Measurements from ENCODE around the gene SRPX. TPM values are rescaled to one million over a fixed set of nuclear protein-coding genes. Genes with fewer than 3 reads are reported as not detected.

Gene SRPX
- total and polyA plus RNA-seq, 10 of the 15 experiments (the other 5 are each of a cell fraction or from before 2014, with no cell fraction given), result 0.05 to 0.79 (median 0.23) TPM; not detected in 1

DNA sequence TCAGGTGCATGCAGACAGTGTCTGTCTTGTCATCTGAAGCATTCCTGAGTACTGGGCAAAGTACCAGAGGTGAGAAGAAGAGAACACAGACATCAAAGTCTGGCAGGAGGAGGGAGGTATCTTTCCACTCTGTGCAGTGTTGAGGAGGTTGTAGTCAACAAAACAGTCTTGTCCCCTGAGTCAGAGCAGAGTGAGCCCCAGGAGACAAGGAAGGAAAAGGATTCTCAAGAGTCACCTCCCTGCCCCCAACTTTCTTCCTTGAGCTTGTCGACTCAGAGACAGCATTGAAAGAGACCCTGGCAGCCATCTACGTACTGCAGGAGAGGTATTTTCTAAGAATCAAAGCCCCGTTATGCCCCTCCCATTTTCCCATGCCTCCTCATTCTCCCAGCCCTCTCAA is 4.4 kb upstream of the SRPX start (continued):
- TF ChIP-seq BCL11A (IDR thresholded peaks at IDR 0.05; ENCODE audit: low read depth, low read length), result no peak
- no peak for TF ChIP-seq MEF2A (IDR thresholded peaks at IDR 0.05; ENCODE audit: insufficient read depth, low read depth, low read length)
- TF ChIP-seq, protein P1, sequence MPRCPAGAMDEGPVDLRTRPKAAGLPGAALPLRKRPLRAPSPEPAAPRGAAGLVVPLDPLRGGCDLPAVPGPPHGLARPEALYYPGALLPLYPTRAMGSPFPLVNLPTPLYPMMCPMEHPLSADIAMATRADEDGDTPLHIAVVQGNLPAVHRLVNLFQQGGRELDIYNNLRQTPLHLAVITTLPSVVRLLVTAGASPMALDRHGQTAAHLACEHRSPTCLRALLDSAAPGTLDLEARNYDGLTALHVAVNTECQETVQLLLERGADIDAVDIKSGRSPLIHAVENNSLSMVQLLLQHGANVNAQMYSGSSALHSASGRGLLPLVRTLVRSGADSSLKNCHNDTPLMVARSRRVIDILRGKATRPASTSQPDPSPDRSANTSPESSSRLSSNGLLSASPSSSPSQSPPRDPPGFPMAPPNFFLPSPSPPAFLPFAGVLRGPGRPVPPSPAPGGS (IDR thresholded peaks at IDR 0.05; ENCODE audit: borderline replicate concordance, insufficient read depth, low read depth, low read length, poor library complexity, severe bottlenecking), result no peak
- TF ChIP-seq ZZZ3 (IDR thresholded peaks at IDR 0.05; ENCODE audit: control insufficient read depth, insufficient read length, low read depth), result no peak
- no peak for TF ChIP-seq TCF12 (IDR thresholded peaks at IDR 0.05; ENCODE audit: low read depth, low read length)
- TF ChIP-seq, protein P2, sequence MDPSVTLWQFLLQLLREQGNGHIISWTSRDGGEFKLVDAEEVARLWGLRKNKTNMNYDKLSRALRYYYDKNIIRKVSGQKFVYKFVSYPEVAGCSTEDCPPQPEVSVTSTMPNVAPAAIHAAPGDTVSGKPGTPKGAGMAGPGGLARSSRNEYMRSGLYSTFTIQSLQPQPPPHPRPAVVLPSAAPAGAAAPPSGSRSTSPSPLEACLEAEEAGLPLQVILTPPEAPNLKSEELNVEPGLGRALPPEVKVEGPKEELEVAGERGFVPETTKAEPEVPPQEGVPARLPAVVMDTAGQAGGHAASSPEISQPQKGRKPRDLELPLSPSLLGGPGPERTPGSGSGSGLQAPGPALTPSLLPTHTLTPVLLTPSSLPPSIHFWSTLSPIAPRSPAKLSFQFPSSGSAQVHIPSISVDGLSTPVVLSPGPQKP (IDR thresholded peaks at IDR 0.05; ENCODE audit: low read depth, low read length), result no peak
- TF ChIP-seq, protein P3, sequence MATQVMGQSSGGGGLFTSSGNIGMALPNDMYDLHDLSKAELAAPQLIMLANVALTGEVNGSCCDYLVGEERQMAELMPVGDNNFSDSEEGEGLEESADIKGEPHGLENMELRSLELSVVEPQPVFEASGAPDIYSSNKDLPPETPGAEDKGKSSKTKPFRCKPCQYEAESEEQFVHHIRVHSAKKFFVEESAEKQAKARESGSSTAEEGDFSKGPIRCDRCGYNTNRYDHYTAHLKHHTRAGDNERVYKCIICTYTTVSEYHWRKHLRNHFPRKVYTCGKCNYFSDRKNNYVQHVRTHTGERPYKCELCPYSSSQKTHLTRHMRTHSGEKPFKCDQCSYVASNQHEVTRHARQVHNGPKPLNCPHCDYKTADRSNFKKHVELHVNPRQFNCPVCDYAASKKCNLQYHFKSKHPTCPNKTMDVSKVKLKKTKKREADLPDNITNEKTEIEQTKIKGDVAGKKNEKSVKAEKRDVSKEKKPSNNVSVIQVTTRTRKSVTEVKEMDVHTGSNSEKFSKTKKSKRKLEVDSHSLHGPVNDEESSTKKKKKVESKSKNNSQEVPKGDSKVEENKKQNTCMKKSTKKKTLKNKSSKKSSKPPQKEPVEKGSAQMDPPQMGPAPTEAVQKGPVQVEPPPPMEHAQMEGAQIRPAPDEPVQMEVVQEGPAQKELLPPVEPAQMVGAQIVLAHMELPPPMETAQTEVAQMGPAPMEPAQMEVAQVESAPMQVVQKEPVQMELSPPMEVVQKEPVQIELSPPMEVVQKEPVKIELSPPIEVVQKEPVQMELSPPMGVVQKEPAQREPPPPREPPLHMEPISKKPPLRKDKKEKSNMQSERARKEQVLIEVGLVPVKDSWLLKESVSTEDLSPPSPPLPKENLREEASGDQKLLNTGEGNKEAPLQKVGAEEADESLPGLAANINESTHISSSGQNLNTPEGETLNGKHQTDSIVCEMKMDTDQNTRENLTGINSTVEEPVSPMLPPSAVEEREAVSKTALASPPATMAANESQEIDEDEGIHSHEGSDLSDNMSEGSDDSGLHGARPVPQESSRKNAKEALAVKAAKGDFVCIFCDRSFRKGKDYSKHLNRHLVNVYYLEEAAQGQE (IDR thresholded peaks at IDR 0.05; ENCODE audit: low read depth, low read length), result no peak
- no peak for TF ChIP-seq SREBF1 (IDR thresholded peaks at IDR 0.05; ENCODE audit: low read length)
- TF ChIP-seq CEBPB (IDR thresholded peaks at IDR 0.05; ENCODE audit: borderline replicate concordance in 1 of 2, low read depth in 2 of 2, low read length in 2 of 2), result no peak
- TF ChIP-seq, protein P4, sequence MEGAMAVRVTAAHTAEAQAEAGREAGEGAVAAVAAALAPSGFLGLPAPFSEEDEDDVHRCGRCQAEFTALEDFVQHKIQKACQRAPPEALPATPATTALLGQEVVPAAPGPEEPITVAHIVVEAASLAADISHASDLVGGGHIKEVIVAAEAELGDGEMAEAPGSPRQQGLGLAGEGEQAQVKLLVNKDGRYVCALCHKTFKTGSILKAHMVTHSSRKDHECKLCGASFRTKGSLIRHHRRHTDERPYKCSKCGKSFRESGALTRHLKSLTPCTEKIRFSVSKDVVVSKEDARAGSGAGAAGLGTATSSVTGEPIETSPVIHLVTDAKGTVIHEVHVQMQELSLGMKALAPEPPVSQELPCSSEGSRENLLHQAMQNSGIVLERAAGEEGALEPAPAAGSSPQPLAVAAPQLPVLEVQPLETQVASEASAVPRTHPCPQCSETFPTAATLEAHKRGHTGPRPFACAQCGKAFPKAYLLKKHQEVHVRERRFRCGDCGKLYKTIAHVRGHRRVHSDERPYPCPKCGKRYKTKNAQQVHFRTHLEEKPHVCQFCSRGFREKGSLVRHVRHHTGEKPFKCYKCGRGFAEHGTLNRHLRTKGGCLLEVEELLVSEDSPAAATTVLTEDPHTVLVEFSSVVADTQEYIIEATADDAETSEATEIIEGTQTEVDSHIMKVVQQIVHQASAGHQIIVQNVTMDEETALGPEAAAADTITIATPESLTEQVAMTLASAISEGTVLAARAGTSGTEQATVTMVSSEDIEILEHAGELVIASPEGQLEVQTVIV (IDR thresholded peaks at IDR 0.05; ENCODE audit: borderline replicate concordance, partially characterized antibody), result no peak

Measured in GM12878 (cell line).